AG09319 (cell line): ENCODE measurements around the gene NKX6-2.

ENCODE experiments used
- DNase-seq: peaks from one replicate; pipeline ENCODE4 v3.0.0-alpha.2; 2010; ENCODE audit warnings: low read depth; ENCODE audit errors: extremely low read depth
- CTCF ChIP-seq: IDR thresholded peaks from 2 replicates; pipeline ENCODE4 v1.5.1; 2011; ENCODE audit warnings: low read depth, mild to moderate bottlenecking, inconsistent platforms, low read length, moderate library complexity

NKX6-2 gene

GRCh38 chr10:132810807-132811700, 25.1 kb upstream of the NKX6-2 start:
- DNase-seq, result no peak
- TF ChIP-seq CTCF, result no peak

- no peak for DNase-seq
- TF ChIP-seq CTCF, result no peak
Measured at GRCh38 chr10:132810141-132810806, 24.3 kb upstream of the NKX6-2 start.

GRCh38 chr10:132809232-132810140, 23.5 kb upstream of the NKX6-2 start:
- no peak for TF ChIP-seq CTCF
- DNase-seq, result no peak

GRCh38 chr10:132808383-132809231, 22.7 kb upstream of the NKX6-2 start:
- no peak for TF ChIP-seq CTCF
- DNase-seq, result no peak

- no peak for TF ChIP-seq CTCF
- DNase-seq, result no peak
Measured at GRCh38 chr10:132807621-132808049, 21.7 kb upstream of the NKX6-2 start.

GRCh38 chr10:132806561-132807003, 20.6 kb upstream of the NKX6-2 start:
- no peak for DNase-seq
- TF ChIP-seq CTCF, result no peak
